H1 (cell line): ENCODE results near the gene CCT4. TPM values are rescaled to one million over a fixed set of nuclear protein-coding genes. Genes with fewer than 3 reads are reported as not detected.

Experiments used
- CTCF ChIA-PET: fragments of 300-600 bp; sonication (Branson Sonifier 250); formaldehyde crosslinking; loops from one replicate; lab custom pipeline; 2021; ENCODE audit not compliant: partially characterized antibody; lab: Charles Lee
- POLR2A ChIA-PET: fragments of 300-600 bp; sonication (Branson Sonifier 250); formaldehyde crosslinking; loops from one replicate; lab custom pipeline; 2021; ENCODE audit warnings: inconsistent platforms; ENCODE audit not compliant: partially characterized antibody; lab: Charles Lee
- DNase-seq, 2 experiments: peaks; one replicate each; pipeline versions ENCODE4 v3.0.0 to v3.0.0-alpha.2; 2010 to 2022; ENCODE audit warnings: low spot score in 2 of 2, low read depth in 1 of 2, mixed read lengths in 1 of 2
- FAIRE-seq: peaks from 2 replicates; lab custom pipeline; 2011; peaks lifted over from hg19 to GRCh38; lab: Jason Lieb, UNC
- H2AFZ ChIP-seq: 2 replicates; pipeline ENCODE4 v1.8.1; 2012; ENCODE audit warnings: low read length, inconsistent platforms
- H2AK5ac ChIP-seq: 2 replicates; pipeline ENCODE4 v1.6.1; 2013; ENCODE audit warnings: low read depth, low read length
- H2BK120ac ChIP-seq: replicated peaks from 2 replicates; pipeline ENCODE3; 2013; ENCODE audit warnings: low read depth, low read length, inconsistent platforms
- H2BK12ac ChIP-seq: 2 replicates; pipeline ENCODE4 v1.6.1; 2013; ENCODE audit warnings: low read depth, low read length
- H2BK15ac ChIP-seq: 2 replicates; pipeline ENCODE4 v1.6.1; 2013; ENCODE audit warnings: low read length
- H2BK20ac ChIP-seq: 2 replicates; pipeline ENCODE4 v1.6.1; 2013; ENCODE audit warnings: low read length
- H2BK5ac ChIP-seq: 2 replicates; pipeline ENCODE4 v1.6.1; 2013; ENCODE audit warnings: low read depth, low read length
- H3K14ac ChIP-seq: 2 replicates; pipeline ENCODE4 v1.6.1; 2013; ENCODE audit warnings: inconsistent platforms; ENCODE audit not compliant: insufficient read length
- H3K18ac ChIP-seq: 2 replicates; pipeline ENCODE4 v1.6.1; 2013; ENCODE audit warnings: low read length; ENCODE audit errors: extremely low read depth
- H3K23ac ChIP-seq: 2 replicates; pipeline ENCODE4 v1.6.1; 2013; ENCODE audit warnings: inconsistent platforms; ENCODE audit not compliant: insufficient read length
- H3K23me2 ChIP-seq: 2 replicates; pipeline ENCODE4 v1.6.1; 2013; ENCODE audit warnings: low read depth, low read length
- H3K27ac ChIP-seq: 2 replicates; pipeline ENCODE4 v1.6.1; 2011; ENCODE audit warnings: low read depth, low read length, inconsistent platforms
- H3K27me3 ChIP-seq, 4 experiments: replicated peaks in 1 of 4; 1 replicate in 1 of 4; 2 replicates in 3 of 4; pipeline versions ENCODE4 v1.6.1 to v1.8.1; 2011 to 2013; ENCODE audit warnings: low read length in 3 of 4, mild to moderate bottlenecking in 3 of 4, inconsistent platforms in 2 of 4, mixed read lengths in 2 of 4, moderate library complexity in 1 of 4; ENCODE audit not compliant: control insufficient read depth in 3 of 4, insufficient read depth in 3 of 4; ENCODE audit errors: extremely low read depth in 1 of 4
- H3K36me3 ChIP-seq, 4 experiments: 2 replicates each; pipeline versions ENCODE4 v1.6.1 to v1.8.1; 2011 to 2013; ENCODE audit warnings: mild to moderate bottlenecking in 4 of 4, low read length in 3 of 4, moderate library complexity in 2 of 4, control low read depth in 1 of 4, inconsistent platforms in 1 of 4; ENCODE audit not compliant: insufficient read depth in 4 of 4, control insufficient read depth in 2 of 4
- H3K4ac ChIP-seq: replicated peaks from 2 replicates; pipeline ENCODE3; 2013; ENCODE audit warnings: low read length, low read depth, mixed read lengths, inconsistent platforms; ENCODE audit not compliant: insufficient read length
- H3K4me1 ChIP-seq, 4 experiments: replicated peaks in 1 of 4; 1 replicate in 1 of 4; 2 replicates in 3 of 4; pipeline versions ENCODE4 v1.6.1 to v1.8.1; 2011 to 2013; ENCODE audit warnings: low read length in 3 of 4, inconsistent platforms in 2 of 4, mixed read lengths in 1 of 4; ENCODE audit not compliant: insufficient read depth in 4 of 4, control insufficient read depth in 3 of 4
- H3K4me2 ChIP-seq, 2 experiments: 2 replicates each; pipeline versions ENCODE4 v1.6.1 to v1.8.1; 2011 to 2013; ENCODE audit warnings: low read depth in 2 of 2, low read length in 2 of 2, control low read depth in 1 of 2, inconsistent platforms in 1 of 2, mild to moderate bottlenecking in 1 of 2; ENCODE audit not compliant: insufficient read depth in 1 of 2
- H3K4me3 ChIP-seq, 4 experiments: fragments of 200-600, 300-600 bp in 1 of 4; sonication (generic), shearing (Covaris generic), sonication (Bioruptor Twin) in 1 of 4; 2 replicates each; pipeline versions ENCODE4 v1.5.1 to v1.8.1; 2011 to 2016; ENCODE audit warnings: low read length in 4 of 4, low read depth in 3 of 4, control low read depth in 2 of 4, inconsistent platforms in 2 of 4, mild to moderate bottlenecking in 2 of 4, mixed read lengths in 1 of 4, moderate library complexity in 1 of 4; ENCODE audit not compliant: insufficient read depth in 2 of 4; ENCODE audit errors: extremely low read depth in 1 of 4
- H3K56ac ChIP-seq: replicated peaks from 2 replicates; pipeline ENCODE3; 2013; ENCODE audit warnings: low read depth, mild to moderate bottlenecking, mixed read lengths, low read length, inconsistent platforms; ENCODE audit not compliant: insufficient read length
- H3K79me1 ChIP-seq: 2 replicates; pipeline ENCODE4 v1.6.1; 2013; ENCODE audit warnings: low read depth, low read length, control low read depth
- H3K79me2 ChIP-seq, 2 experiments: 2 replicates each; pipeline versions ENCODE4 v1.6.1 to v1.8.1; 2012 to 2013; ENCODE audit warnings: low read length in 2 of 2, mild to moderate bottlenecking in 2 of 2, inconsistent platforms in 1 of 2; ENCODE audit not compliant: insufficient read depth in 2 of 2, control insufficient read depth in 1 of 2
- H3K9ac ChIP-seq, 4 experiments: replicated peaks in 1 of 4; 1 replicate in 1 of 4; 2 replicates in 3 of 4; pipeline versions ENCODE4 v1.6.1 to v1.8.1; 2011 to 2013; ENCODE audit warnings: low read depth in 3 of 4, low read length in 3 of 4, control low read depth in 2 of 4, mild to moderate bottlenecking in 2 of 4, moderate library complexity in 2 of 4, inconsistent platforms in 1 of 4; ENCODE audit errors: extremely low read depth in 1 of 4
- H3K9me3 ChIP-seq, 2 experiments: 2 replicates each; pipeline versions ENCODE4 v1.6.1 to v1.8.1; 2012 to 2013; ENCODE audit warnings: mild to moderate bottlenecking in 2 of 2, moderate library complexity in 2 of 2, control low read depth in 1 of 2, inconsistent platforms in 1 of 2, low read depth in 1 of 2, low read length in 1 of 2, mixed read lengths in 1 of 2; ENCODE audit not compliant: insufficient read depth in 2 of 2
- H4K20me1 ChIP-seq, 2 experiments: replicated peaks in 1 of 2; 2 replicates each; pipeline versions ENCODE3 to v1.8.1; 2011 to 2013; ENCODE audit warnings: inconsistent platforms in 2 of 2, low read length in 2 of 2, mild to moderate bottlenecking in 1 of 2; ENCODE audit not compliant: insufficient read depth in 2 of 2, control insufficient read depth in 1 of 2
- H4K5ac ChIP-seq: 2 replicates; pipeline ENCODE4 v1.6.1; 2013; ENCODE audit warnings: low read length, low read depth, mixed read lengths, inconsistent platforms; ENCODE audit not compliant: insufficient read length
- H4K8ac ChIP-seq: 2 replicates; pipeline ENCODE4 v1.8.0; 2013; ENCODE audit warnings: mild to moderate bottlenecking, moderate library complexity, low read length, inconsistent platforms; ENCODE audit not compliant: insufficient read depth; ENCODE audit errors: extremely low read depth
- H4K91ac ChIP-seq: replicated peaks from 2 replicates; pipeline ENCODE3; 2013; ENCODE audit warnings: low read length, mixed read lengths, inconsistent platforms; ENCODE audit not compliant: insufficient read length
- FOSL1 ChIP-seq: IDR thresholded peaks from 2 replicates; pipeline ENCODE4 v1.6.1; 2011; ENCODE audit warnings: mild to moderate bottlenecking, low read depth, low read length, moderate library complexity; ENCODE audit not compliant: insufficient read depth
- GTF2F1 ChIP-seq: IDR thresholded peaks from 2 replicates; pipeline ENCODE4 v1.6.1; 2012; ENCODE audit warnings: low read depth, low read length, improper control_type of control experiment, borderline replicate concordance
- JUN ChIP-seq: IDR thresholded peaks from 2 replicates; pipeline ENCODE4 v1.6.1; 2011; ENCODE audit warnings: low read depth, mild to moderate bottlenecking, improper control_type of control experiment, low read length
- KDM1A ChIP-seq: fragments of 200-600, 300-600 bp; sonication (generic); IDR thresholded peaks from 2 replicates; pipeline ENCODE4 v1.7.1; 2016; ENCODE audit warnings: mild to moderate bottlenecking, low read length, borderline replicate concordance
- SAP30 ChIP-seq: fragments of 300-600 bp; sonication (generic); IDR thresholded peaks from 2 replicates; pipeline ENCODE4 v1.7.1; 2012; ENCODE audit warnings: low read length, moderate library complexity, mild to moderate bottlenecking, inconsistent platforms; ENCODE audit not compliant: insufficient read depth, insufficient replicate concordance
- SIN3A ChIP-seq, 2 experiments: IDR thresholded peaks in 1 of 2; conservative IDR thresholded peaks in 1 of 2; 2 replicates each; pipeline ENCODE4 v1.6.1; 2011 to 2012; ENCODE audit warnings: low read length in 2 of 2, improper control_type of control experiment in 1 of 2, low read depth in 1 of 2, mild to moderate bottlenecking in 1 of 2
- SIX5 ChIP-seq: IDR thresholded peaks from 2 replicates; pipeline ENCODE4 v1.6.1; 2011; ENCODE audit warnings: mild to moderate bottlenecking, low read depth, low read length
- SP4 ChIP-seq: IDR thresholded peaks from 2 replicates; pipeline ENCODE4 v1.6.1; 2012; ENCODE audit warnings: low read length, inconsistent platforms
- TEAD4 ChIP-seq: IDR thresholded peaks from 2 replicates; pipeline ENCODE4 v1.6.1; 2012; ENCODE audit warnings: low read depth, low read length, inconsistent platforms, mixed read lengths
- YY1 ChIP-seq: IDR thresholded peaks from 2 replicates; pipeline ENCODE4 v1.6.1; 2011; ENCODE audit warnings: low read depth, mild to moderate bottlenecking, low read length
- WGBS, 2 experiments: shearing (Covaris generic) in 1 of 2; methylation state at CpG; one replicate each; pipeline versions ENCODE4 v1.1.6 to v1.1.7; 2013 to 2015; ENCODE audit warnings: low lambda C conversion rate in 2 of 2, mixed read lengths in 2 of 2, inconsistent platforms in 1 of 2, low coverage in 1 of 2, missing lambda C conversion rate in 1 of 2; ENCODE audit not compliant: insufficient replicate concordance in 2 of 2, insufficient coverage in 1 of 2, insufficient read length in 1 of 2; ENCODE audit errors: extremely low coverage in 1 of 2, missing lambda C conversion rate in 1 of 2; 5-methylcytosine and 5-hydroxymethylcytosine counted together
- polyA plus RNA-seq, 7 experiments: library from polyadenylated mRNA; depleted of rRNA in 3 of 7; stranded (reverse) in 5 of 7; unstranded in 2 of 7; fragments of >200 nt in 5 of 7; fragments of 200-250 nt in 2 of 7; gene quantifications; 1 replicate in 5 of 7; 2 replicates in 1 of 7; 4 replicates in 1 of 7; pipeline versions ENCODE4 v1.2.1 to v1.2.3, GENCODE V29; 2011 to 2013; ENCODE audit warnings: missing spikeins in 2 of 7, mixed read lengths in 2 of 7
- total RNA-seq: library from RNA; stranded (reverse); fragmentation: NEBNext Ultra II Directional; extraction: Animal tissue kit (Norgen Biotek cat#: 25700); gene quantifications from 2 replicates; pipeline ENCODE4 v1.2.1, GENCODE V29; 2021
- TF ChIP-seq, protein P1 (sequence below): IDR thresholded peaks from 2 replicates; pipeline ENCODE4 v1.6.1; 2011; ENCODE audit warnings: low read depth, mild to moderate bottlenecking, low read length; ENCODE audit not compliant: insufficient read depth

CCT4 gene
- total and polyA plus RNA-seq, 2 of the 8 experiments (the other 6 are each of a cell fraction or from before 2014, with no cell fraction given): 129 to 359 TPM

DNA sequence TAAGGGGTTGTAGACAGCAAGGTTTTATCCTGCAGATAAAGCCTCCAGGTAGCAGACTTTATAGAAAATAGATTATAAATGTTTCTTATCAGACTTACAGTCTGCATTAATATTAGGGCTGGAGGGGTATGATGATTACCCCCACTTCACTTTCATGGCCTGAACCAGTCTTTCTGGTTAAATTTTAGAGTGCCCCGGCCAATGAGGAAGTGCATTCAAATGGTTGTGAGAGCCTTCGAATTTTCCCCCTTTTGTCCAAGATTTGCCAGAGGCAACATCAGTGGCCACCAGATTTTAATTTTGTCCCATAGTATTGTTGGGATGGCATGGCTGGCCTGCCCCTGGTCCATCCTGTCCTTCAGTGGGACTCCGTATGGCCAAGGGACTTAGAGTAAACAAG, 48.6 kb upstream of the CCT4 start:
- no peak overlapping the region for H2BK15ac ChIP-seq
- no peak overlapping the region for H2BK12ac ChIP-seq
- CTCF ChIA-PET: no interaction called here
- POLR2A ChIA-PET: no interaction called here
- no peak overlapping the region for H2AK5ac ChIP-seq
- H3K9ac ChIP-seq: no peak overlapping the region
- peaks cover 2% of the 10 kb centered on the region; the same call in 1 of the 2 replicates for H3K79me1 ChIP-seq
- no peak overlapping the region for H2BK5ac ChIP-seq
- H3K27me3 ChIP-seq: no peaks in the 10 kb centered on the region
- H3K14ac ChIP-seq: no peak overlapping the region
- no peak overlapping the region for H2BK20ac ChIP-seq
- 86% methylated on average over 3 of the region's 3 CpGs; no CpG with 5 or more reads in 1 of the 2 experiments for WGBS, 2 experiments
- no peak overlapping the region for H4K8ac ChIP-seq
- no peaks in the 10 kb centered on the region for H4K20me1 ChIP-seq
- H3K4ac ChIP-seq: no peak overlapping the region
- H3K18ac ChIP-seq: no peak overlapping the region
- no peaks in the 10 kb centered on the region for H3K23me2 ChIP-seq
- no peaks in the 10 kb centered on the region for H3K79me2 ChIP-seq
- DNase-seq (no peak), FAIRE-seq (no peak)
- H3K36me3 ChIP-seq: no peaks in the 10 kb centered on the region; a peak in 2 of 8 replicates
- no peaks in the 10 kb centered on the region for H3K4me1 ChIP-seq
- no peak overlapping the region for H4K91ac ChIP-seq
- TF ChIP-seq SP4: no peak
- no peak for TF ChIP-seq SIX5
- no peak for TF ChIP-seq SAP30
- no peak for TF ChIP-seq GTF2F1
- no peak for TF ChIP-seq JUN
- TF ChIP-seq, protein P1, sequence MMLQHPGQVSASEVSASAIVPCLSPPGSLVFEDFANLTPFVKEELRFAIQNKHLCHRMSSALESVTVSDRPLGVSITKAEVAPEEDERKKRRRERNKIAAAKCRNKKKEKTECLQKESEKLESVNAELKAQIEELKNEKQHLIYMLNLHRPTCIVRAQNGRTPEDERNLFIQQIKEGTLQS: no peak
- no peak for TF ChIP-seq TEAD4
- no peak for TF ChIP-seq SIN3A (conservative IDR thresholded peaks at IDR 0.05 in 1 of 2, IDR thresholded peaks at IDR 0.05 in 1 of 2; ENCODE audit: low read depth in 1 of 2, low read length in 2 of 2)
- TF ChIP-seq KDM1A: no peak
- TF ChIP-seq FOSL1: no peak
- no peak for TF ChIP-seq YY1
- H3K4me2 ChIP-seq: no peak overlapping the region
- H3K23ac ChIP-seq: no peak overlapping the region
- H3K4me3 ChIP-seq: no peak overlapping the region
- H2BK120ac ChIP-seq: no peak overlapping the region
- no peak overlapping the region for H3K56ac ChIP-seq
- H2AFZ ChIP-seq: no peak overlapping the region
- H4K5ac ChIP-seq: no peak overlapping the region
- no peak overlapping the region for H3K27ac ChIP-seq
- peaks cover 0 to 2% of the 10 kb centered on the region in 2 experiments; a peak in 1 of 4 replicates for H3K9me3 ChIP-seq
